Measurements from ENCODE around the gene SCARB1.

Gene SCARB1

DNA sequence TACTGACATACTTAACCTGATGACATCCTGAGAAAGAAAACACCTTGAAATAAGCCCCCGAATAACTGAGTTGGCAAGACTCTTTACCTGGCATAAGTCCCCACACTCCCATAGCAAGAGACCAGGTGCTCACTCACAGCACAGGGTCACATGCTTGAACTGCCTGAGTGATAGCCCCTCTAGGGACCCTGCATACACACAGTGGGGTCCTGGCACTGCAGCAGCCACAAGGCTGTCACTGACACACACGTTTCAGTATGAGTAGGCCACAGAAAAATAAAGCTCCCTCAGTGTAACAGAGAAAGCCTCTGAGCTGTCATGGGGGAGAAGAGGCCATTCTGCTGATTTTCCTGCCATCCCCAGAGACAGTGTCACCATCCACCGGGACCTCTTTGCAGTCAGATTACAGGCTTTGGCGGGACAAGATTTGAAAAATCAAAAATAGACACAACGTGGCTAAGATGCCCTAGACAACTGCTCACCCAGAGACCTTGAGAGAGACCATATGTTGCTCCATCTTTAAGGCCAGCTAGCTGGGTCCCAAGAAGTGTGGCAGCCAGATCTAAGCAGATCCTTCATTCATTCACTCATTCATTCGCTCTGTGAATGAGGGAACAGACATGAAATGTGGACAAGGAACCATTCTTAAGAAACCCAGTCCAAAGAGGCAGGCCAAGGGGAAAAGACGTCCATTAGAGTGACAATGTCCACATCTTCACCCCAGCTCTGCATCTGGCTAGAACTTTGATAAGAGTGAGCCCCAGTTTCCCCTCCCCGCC, 1.6 kb downstream of the SCARB1 start:
- no peak for DNase-seq

- no peak for DNase-seq
Observed at GRCh38 chr12:124861492-124861891, 2.2 kb downstream of the SCARB1 start.

GRCh38 chr12:124857921-124858461, 5.7 kb downstream of the SCARB1 start:
- DNase-seq = no peak

GRCh38 chr12:124856842-124857178, 6.9 kb downstream of the SCARB1 start:
- no peak for DNase-seq

- DNase-seq = no peak
Observed at GRCh38 chr12:124856132-124856841, 7.4 kb downstream of the SCARB1 start.

- DNase-seq = no peak
Observed at GRCh38 chr12:124855275-124855957, 8.2 kb downstream of the SCARB1 start.

DNA sequence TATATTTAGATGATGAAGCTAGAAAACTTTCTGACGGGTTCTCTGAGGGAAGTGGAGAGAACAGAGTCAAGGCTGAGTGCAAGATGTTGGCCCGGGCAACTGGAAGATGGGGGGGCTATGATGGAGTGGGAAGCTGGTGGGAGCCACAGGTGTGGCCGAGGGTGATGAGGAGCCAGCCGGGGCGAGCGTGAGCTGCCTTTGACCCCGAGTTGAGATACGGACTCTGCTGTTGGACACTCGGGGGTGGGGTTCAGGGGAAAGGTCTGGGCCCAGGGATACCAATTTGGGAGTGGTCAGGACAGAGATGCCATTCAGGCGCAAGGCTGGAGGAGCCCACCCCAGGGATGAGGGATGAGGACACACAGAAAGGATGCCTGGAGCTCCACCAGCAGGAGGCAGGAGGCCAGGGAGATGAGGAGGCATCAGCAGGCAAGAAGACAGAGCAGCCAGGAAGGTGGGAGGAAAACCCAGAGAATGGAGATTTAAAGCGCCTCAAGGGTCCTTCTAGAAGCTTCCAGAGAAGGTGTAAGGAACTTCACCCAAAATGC, 9.0 kb downstream of the SCARB1 start:
- no peak for DNase-seq

DNA sequence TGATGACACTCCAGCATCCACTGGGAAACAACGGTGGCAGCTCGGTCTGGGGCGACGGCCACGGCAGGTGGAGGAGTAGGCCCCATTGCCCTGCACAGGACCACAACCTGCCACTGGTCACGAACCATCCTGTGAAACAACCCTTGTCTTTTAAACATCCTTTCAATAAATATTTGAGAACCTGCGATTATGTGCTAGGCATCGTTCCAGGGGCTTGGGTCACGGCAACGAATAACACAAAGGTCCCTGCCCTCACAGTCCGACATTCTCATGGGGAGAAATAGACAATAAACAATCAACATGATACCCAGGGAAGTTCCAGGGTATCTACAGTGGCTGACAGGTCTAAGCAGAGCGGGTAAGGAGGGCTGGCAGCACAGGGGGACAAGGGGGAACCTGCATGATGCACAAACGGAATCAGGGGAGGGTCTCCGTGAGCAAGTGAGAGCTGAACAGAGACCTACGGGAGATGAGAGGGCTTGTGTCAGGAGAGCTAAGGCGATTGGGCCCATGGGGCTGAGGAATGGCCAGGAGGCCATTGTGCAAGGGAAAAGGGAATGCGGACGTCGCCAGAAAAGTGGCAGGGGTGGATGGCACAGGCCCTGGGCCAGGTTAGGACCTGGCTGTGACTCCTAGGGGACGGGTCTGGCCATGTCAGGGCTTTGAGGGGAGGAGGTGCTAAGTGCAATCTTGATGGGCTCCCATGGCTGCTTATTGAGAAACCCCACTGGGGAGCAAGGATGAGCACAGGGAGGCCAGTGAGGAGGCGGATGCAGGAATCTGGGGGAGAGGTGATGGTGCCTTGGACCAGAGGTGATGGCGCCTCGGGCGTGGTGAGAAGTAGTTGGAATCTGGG, 9.7 kb downstream of the SCARB1 start:
- DNase-seq = no peak

GRCh38 chr12:124852911-124853427, 10.7 kb downstream of the SCARB1 start:
- DNase-seq = no peak

DNA sequence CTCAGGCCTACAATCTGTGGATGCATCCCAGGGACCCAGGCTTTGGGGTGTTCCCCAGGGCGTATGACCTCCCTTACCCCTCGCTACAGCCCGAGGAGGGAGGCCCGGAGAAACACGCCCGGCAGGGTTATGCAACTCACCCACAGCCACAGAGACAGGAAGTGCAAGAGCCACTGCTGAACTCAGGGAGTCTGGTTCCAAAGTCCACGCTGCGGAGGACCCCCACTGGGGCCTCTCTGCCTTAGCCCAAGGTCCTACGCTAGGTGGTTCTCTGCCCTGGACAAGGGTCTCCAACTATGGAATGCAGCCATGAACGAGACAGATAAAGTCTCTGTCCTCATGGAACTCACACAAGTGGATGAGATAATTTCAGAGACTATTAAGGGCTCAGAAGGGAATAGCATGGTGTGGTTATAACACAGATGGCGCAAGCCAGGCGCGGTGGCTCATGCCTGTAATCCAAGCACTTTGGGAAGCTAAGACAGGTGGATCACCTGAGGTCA, 11.3 kb downstream of the SCARB1 start:
- DNase-seq = no peak

GRCh38 chr12:124851342-124851741, 12.3 kb downstream of the SCARB1 start:
- DNase-seq = no peak

GRCh38 chr12:124849382-124849781, 14.3 kb downstream of the SCARB1 start:
- DNase-seq = no peak

DNA sequence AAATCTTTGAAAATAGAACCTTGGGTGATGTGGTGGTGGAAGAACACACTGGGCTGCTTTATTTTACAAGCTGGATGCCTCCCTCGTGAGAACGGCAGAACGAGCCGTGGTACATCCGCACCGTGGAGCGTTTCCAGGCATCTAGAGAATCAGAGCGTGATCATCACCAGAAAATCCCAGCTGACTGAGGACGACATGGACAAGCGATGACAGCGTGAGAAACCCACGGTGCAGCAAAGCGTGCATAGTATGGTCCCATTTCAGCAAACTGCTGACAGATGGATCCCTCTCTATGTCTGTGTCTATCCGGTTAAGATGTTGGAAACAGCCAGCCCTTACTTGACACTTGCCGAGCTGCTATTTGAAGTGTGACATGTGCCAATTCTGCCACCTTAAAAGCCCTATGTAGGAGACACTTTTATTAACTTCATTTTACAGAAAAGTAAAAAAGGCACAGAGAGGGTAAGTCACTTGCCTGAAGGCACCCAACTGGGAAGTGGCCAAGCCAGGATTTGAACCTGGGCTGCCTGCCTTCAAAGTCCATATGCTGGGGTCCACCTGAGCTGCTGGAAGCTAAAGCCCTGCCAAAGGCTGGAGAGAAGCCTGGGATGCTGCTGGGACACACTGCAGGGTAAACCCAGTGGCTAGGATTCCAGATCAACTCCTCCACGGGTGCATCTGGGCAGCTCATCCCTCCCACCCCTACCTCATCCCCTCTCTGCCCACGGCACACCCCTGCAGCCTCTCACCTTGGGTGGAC, 14.9 kb downstream of the SCARB1 start:
- no peak for DNase-seq

- DNase-seq = no peak
Observed at GRCh38 chr12:124847113-124848074, 16.3 kb downstream of the SCARB1 start.

GRCh38 chr12:124844411-124845397, 19.0 kb downstream of the SCARB1 start:
- DNase-seq = no peak

- DNase-seq = no peak
Observed at GRCh38 chr12:124842800-124843510, 20.7 kb downstream of the SCARB1 start.

GRCh38 chr12:124842073-124842749, 21.5 kb downstream of the SCARB1 start:
- no peak for DNase-seq
